ACHN (cell line): ENCODE measurements around the gene TRIM29.

ENCODE experiments used
- DNase-seq: peaks from one replicate; pipeline ENCODE4 v3.0.0-alpha.2; 2015
- in situ Hi-C: cut with HindIII; loops from 2 replicates; pipeline ENCODE4 v1.10.0; 2017; ENCODE audit warnings: low sequenced_read_pairs, low pct_ligation_motif_present, low pct_unique_long_range_greater_than_20kb

TRIM29 gene

GRCh38 chr11:120129570-120129969 lies 8.3 kb downstream of the TRIM29 start:
- DNase-seq: no peak
- in situ Hi-C loops: no loop called here

GRCh38 chr11:120128392-120129119 lies 9.4 kb downstream of the TRIM29 start:
- DNase-seq: no peak
- in situ Hi-C loops: no loop called here

- in situ Hi-C loops: no loop called here
- no peak for DNase-seq
Observed at GRCh38 chr11:120127236-120127635, 10.7 kb downstream of the TRIM29 start.

- DNase-seq: no peak
- in situ Hi-C loops: no loop called here
Observed at GRCh38 chr11:120126620-120127019, 11.3 kb downstream of the TRIM29 start.

- no peak for DNase-seq
- in situ Hi-C loops: no loop called here
Observed at GRCh38 chr11:120125509-120125908, 12.4 kb downstream of the TRIM29 start.

GRCh38 chr11:120125024-120125423 lies 12.9 kb downstream of the TRIM29 start:
- DNase-seq: no peak
- in situ Hi-C loops: no loop called here

DNA sequence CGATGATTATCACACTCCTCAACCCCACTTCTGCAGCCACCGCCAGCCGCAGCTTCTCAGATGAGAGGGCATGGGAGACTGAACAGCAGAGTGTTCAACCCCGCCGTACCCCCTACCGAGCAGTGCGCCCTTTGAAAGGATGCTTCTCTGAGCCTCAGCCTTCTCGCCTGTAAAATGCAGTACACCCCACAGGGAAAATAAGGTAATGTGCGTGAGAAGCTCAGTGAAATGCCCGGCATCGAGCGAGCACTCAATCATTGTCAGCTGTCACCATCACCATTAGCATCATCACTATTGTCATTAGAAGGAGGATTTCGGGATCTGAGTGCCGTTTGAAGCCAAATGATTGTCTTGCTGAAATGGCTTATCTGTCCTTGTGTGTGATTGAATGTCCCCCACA lies 13.6 kb downstream of the TRIM29 start:
- DNase-seq: no peak

DNA sequence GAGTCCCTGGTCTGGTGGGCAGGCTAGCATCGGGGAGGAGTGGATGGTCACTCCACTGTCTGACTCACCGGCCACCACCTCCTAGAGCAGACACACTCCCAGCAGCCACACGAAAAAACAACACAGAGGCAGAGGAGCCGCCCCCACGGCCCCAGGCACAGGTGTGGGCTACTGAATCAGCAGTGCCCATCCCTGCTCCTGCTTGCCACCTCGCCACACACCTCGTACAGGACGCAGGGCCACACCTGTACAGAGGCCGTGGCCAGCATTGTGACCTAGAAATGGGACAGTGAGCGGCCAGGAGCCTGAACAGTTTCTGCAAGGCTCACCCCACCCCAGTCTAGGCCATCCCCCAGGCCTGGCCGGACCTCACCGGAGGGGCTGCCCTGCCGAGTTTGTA lies 14.0 kb downstream of the TRIM29 start:
- no peak for DNase-seq
- in situ Hi-C loops: no loop called here

More for the DNA sequence above, 13.6 kb downstream of the TRIM29 start:
- in situ Hi-C loops: no loop called here

- no peak for DNase-seq
- in situ Hi-C loops: no loop called here
Observed at GRCh38 chr11:120122924-120123683, 14.8 kb downstream of the TRIM29 start.

DNA sequence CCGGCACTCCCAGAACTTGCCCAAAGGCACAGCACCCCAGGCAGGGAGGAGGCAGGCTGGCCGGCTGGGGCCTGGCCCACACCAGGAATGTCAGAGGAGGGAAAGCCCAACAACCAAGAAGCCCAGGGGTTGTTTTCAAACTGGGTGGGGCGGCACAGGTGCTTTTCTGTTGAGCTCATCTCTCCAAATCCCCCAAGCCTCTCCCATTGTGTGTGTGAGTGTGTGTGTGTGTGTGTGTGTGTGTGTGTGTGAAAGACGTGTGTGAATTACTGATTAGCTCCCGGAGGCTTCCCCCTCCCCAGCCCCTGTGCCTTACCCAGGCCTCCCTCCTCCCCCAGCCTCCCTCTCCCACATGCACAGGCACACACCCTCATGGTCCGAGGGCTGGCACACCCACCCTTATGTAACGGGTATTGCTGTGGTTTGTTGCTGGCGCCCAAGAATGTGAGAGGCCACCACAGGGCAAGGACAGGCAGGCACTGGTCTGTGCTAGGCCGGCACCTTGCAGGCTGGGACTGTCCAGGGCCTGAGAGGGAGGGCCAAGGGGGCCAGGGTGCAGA lies 15.9 kb downstream of the TRIM29 start:
- no peak for DNase-seq
- in situ Hi-C loops: no loop called here

GRCh38 chr11:120121336-120121735 lies 16.6 kb downstream of the TRIM29 start:
- no peak for DNase-seq

GRCh38 chr11:120120805-120121335 lies 17.0 kb downstream of the TRIM29 start:
- no peak for DNase-seq
- in situ Hi-C loops: no loop called here

More at GRCh38 chr11:120121336-120121735, 16.6 kb downstream of the TRIM29 start:
- in situ Hi-C loops: no loop called here

DNA sequence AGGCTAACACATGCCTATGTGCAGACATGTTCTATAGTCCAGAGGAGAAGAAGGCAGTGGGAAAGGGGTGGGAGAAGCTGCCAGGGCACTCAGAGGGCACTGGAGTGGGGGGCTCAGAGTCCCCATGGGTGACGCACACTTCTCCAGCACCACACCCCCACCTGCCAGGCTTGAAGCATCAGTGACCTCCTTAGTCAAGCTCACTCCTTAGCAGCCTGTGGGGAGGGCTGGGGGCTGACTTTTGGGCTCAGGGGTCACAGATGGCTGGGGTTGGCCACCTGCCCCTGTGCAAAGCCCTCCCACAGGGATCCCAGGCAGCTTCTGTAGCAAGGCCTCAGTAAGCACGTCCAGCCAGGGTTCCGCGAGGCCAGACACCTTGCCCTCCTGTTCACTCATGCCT lies 18.8 kb downstream of the TRIM29 start:
- in situ Hi-C loops: no loop called here
- DNase-seq: no peak

DNA sequence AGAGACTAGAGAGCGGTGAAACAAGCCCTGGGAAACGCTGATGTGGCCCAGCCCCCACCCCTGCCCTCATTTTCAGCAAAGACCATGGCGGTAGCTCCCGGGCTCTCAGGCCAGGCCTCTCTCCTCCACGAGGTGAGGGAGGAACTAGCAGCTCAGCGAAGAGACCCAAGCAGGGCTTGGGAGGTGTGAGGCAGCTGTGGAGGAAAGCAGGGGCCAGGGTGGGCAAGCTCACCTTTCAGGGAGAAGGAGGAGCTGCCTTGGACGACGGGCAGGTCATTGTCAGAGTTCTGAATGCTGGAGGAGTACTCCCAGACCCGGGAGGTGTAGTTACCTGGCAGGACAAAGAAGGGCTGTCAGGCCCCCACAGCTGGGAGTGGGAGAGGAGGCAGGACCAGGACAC lies 19.9 kb downstream of the TRIM29 start:
- no peak for DNase-seq
- in situ Hi-C loops: no loop called here

DNA sequence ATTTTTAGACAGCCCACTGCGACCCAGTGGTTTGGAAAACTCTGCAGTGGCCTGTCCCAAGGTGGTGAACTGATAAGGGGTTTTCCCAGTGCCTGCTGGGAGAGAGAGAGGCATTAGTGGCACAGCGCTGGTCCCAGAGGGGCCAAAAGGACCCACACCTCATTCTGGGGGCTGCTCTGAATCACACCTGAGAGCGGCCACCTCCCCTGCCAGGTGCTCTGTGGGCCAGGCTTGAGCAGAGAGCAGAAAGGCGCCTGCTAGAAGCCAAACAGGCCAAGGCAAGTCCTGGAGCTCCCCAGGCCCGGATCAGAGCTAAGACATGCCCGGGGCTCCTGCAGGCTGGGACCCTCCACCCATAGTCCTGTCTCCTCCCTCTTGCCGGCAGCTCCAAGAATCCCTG lies 20.9 kb downstream of the TRIM29 start:
- no peak for DNase-seq
- in situ Hi-C loops: no loop called here

DNA sequence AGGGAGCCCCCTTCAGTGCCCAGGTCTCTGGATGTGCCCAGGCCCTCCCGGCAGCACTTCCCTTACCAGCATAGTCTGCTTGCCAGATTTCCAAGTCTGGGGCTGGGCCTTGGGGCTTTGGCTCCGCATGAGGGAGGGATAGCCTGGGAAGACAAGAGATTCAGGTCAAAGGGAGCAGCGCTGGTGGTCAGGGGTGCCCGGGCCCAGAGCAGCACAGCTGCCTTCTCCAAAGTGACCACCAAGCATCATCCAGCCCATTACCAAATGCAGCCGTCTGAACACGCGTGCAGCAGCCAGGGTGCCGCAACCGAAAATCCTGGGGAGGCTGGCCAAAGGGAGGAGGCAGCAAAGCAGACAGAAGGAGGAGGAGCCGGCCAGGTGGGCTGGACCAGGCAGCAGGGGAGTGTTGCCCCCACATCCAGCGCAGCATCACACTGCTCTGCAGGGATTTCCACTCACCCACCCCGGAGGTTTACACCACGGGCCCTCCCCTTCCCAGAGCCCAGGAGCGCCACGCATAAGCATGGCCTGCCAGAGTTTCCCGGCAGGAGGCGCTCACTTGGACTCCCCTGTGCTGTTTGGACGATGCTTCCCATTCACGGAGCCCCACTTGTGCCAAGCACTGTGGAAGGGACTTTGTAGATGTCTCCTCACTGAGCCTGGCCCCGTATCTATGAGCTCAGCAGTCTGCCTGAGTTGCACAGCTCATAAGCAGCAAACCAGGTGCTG lies 22.5 kb downstream of the TRIM29 start:
- no peak for DNase-seq
- in situ Hi-C loops: no loop called here

- in situ Hi-C loops: no loop called here
- DNase-seq: no peak
Observed at GRCh38 chr11:120112174-120112796, 25.6 kb downstream of the TRIM29 start.

GRCh38 chr11:120109531-120109930 lies 28.4 kb downstream of the TRIM29 start:
- in situ Hi-C loops: no loop called here
- no peak for DNase-seq
